Mesothelial cell of epicardium (in vitro differentiated cells): Measurements from ENCODE around the gene CACUL1. TPM values are rescaled to one million over a fixed set of nuclear protein-coding genes. Genes with fewer than 3 reads are reported as not detected.

Experiments used
- DNase-seq, 2 experiments: peaks; one replicate each; pipeline ENCODE4 v3.0.0; 2021; ENCODE audit warnings: low spot score in 2 of 2; ENCODE audit not compliant: unreplicated experiment in 2 of 2
- H3K27ac Mint-ChIP-seq: 2 replicates; pipeline ENCODE4 v1.8.0; 2021; ENCODE audit warnings: mixed read lengths
- H3K27me3 Mint-ChIP-seq: 2 replicates; pipeline ENCODE4 v1.8.0; 2021; ENCODE audit warnings: low read depth, mixed read lengths
- H3K36me3 Mint-ChIP-seq: 2 replicates; pipeline ENCODE4 v1.8.0; 2021; ENCODE audit warnings: mixed read lengths
- H3K4me1 Mint-ChIP-seq: 2 replicates; pipeline ENCODE4 v1.8.0; 2021; ENCODE audit warnings: mixed read lengths
- H3K4me3 Mint-ChIP-seq: 2 replicates; pipeline ENCODE4 v1.8.0; 2021; ENCODE audit warnings: mild to moderate bottlenecking, moderate library complexity, mixed read lengths
- H3K9me3 Mint-ChIP-seq: 2 replicates; pipeline ENCODE4 v1.8.0; 2021; ENCODE audit warnings: mixed read lengths
- CTCF ChIP-seq: fragments of 200-600 bp; sonication (generic); IDR thresholded peaks from one replicate; pipeline ENCODE4 v1.5.0; 2021; ENCODE audit warnings: antibody characterized with exemption; ENCODE audit not compliant: unreplicated experiment
- total RNA-seq: library from RNA; stranded (reverse); gene quantifications from 3 replicates; pipeline ENCODE4 v1.2.1, GENCODE V29; 2021

Gene CACUL1
- total RNA-seq, 1 donor from 2014 or later: 63.9 TPM

DNA sequence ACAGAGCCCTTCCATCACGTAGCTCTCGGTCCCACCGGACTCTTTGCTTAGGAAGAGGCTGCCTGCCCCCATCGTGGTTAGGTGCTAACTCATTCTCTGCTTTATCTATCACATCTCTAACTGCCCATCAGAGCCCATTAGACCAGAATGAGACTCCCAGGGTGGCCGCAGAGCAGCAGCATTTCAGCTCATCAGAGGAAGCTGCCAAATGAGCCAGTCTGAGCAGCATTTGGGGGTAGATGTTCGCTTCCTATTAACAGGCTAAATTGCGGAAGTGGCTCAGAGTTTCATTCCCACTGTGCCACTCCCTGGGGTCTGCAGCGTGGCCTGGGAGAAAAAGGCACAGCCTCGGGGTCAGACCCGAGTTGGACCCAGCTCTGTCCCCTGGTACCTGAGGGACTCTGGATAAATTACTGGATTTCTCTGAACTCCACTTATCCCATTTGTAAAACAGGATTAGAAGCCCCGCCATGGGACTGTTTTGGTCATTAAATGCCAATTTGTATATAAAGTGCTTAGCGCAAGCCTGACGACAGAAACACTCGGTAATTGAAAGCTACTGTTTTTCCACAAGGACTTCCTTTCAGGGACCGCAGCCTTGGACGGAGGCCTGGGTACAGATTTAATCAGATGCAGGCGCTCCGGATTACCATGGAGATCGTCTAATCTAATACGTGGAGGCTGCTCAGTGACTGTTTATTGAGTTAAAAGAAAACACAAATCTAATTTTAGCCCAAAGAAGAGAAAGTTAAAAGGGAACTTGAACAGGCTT lies 85.6 kb downstream of the CACUL1 start:
- peaks cover 3% of the 10 kb centered on the region for H3K36me3 Mint-ChIP-seq
- peaks cover 11% of the 10 kb centered on the region for H3K27me3 Mint-ChIP-seq
- H3K9me3 Mint-ChIP-seq: no peaks in the 10 kb centered on the region
- H3K4me3 Mint-ChIP-seq: no peak overlapping the region
- DNase-seq: no peak
- H3K27ac Mint-ChIP-seq: no peak overlapping the region
- peaks cover 6% of the 10 kb centered on the region for H3K4me1 Mint-ChIP-seq
- TF ChIP-seq CTCF: no peak

DNA sequence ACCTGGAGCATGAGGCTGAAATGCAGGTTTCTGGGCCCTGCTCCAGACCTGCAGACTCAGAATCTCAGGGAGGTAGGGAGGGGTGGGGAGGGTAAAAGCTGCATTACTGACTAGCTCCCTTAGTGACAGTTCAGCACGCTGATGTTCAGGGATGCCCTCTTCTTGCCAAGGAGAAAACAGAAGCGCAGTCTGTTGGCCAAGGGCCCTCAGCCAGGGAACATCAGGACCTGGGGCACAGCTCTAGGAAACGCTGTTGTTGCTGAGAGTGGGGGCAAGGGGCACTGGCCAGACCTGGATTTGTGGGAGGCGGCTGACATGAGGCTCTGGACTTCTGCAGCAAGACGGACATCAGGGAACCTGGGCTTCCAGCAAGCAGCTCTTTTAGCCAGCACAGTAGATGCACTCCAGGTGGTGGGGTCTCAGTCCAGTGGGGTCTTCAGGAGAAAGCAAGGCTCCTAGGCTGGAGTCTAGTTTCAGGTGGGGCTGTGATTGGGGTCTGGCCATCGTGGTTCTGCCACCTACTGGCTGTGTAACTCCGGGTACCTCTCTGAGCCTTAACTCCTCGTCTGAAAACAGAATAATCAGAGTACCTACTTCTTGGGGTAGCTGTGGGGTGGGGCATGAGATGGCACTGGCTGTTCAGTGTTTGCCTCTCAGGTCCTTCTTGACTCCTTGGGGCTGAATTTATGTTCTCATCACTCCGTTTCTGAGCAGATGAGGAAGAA lies 86.4 kb downstream of the CACUL1 start:
- Mint-ChIP-seq H3K9me3 (no peaks in the 10 kb centered on the region), H3K4me3 (no peak overlapping the region), H3K27ac (no peak overlapping the region), H3K36me3 (no peaks in the 10 kb centered on the region), H3K27me3 (peaks cover 14% of the 10 kb centered on the region), H3K4me1 (peaks cover 6% of the 10 kb centered on the region)
- TF ChIP-seq CTCF: no peak
- DNase-seq: no peak

GRCh38 chr10:118667732-118668131 lies 87.0 kb downstream of the CACUL1 start:
- Mint-ChIP-seq H3K27me3 (peaks cover 14% of the 10 kb centered on the region), H3K4me1 (peaks cover 6% of the 10 kb centered on the region), H3K4me3 (no peak overlapping the region), H3K36me3 (no peaks in the 10 kb centered on the region), H3K9me3 (peaks cover 5% of the 10 kb centered on the region), H3K27ac (no peak overlapping the region)
- no peak for DNase-seq
- TF ChIP-seq CTCF: no peak

GRCh38 chr10:118666350-118666749 lies 88.4 kb downstream of the CACUL1 start:
- Mint-ChIP-seq H3K9me3 (peaks cover 15% of the 10 kb centered on the region), H3K36me3 (no peaks in the 10 kb centered on the region), H3K4me3 (no peak overlapping the region), H3K27me3 (peaks cover 14% of the 10 kb centered on the region), H3K4me1 (peaks cover 6% of the 10 kb centered on the region), H3K27ac (no peak overlapping the region)
- no peak for DNase-seq
- no peak for TF ChIP-seq CTCF

DNA sequence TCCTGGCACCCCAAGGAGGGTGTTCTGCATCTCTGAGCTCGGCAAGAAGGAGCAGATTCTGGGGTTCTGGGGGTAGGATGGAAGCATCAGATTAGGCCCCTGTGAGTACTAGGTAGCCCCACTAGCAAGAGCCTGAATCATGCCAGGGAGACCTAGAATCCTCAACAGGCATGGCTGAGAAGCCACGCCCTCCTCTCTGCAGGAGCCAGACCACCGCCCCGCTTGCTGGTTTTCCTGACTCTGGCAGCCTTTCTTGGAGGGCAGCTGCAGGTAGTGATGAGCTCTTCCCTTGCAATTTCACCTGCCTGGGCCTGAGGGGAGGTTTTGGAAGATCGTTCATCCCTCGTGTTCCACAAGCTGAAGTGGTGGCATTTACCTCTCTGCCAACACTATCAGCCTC lies 90.4 kb downstream of the CACUL1 start:
- H3K9me3 Mint-ChIP-seq: peaks cover 32% of the 10 kb centered on the region
- DNase-seq: no peak
- TF ChIP-seq CTCF: no peak
- H3K4me3 Mint-ChIP-seq: no peak overlapping the region
- peaks cover 25% of the 10 kb centered on the region for H3K27me3 Mint-ChIP-seq
- H3K4me1 Mint-ChIP-seq: no peaks in the 10 kb centered on the region
- no peak overlapping the region for H3K27ac Mint-ChIP-seq
- no peaks in the 10 kb centered on the region for H3K36me3 Mint-ChIP-seq
